Umbilical cord (tissue), 2 donors: Measurements from ENCODE around the gene PEX5L. TPM values are rescaled to one million over a fixed set of nuclear protein-coding genes. Genes with fewer than 3 reads are reported as not detected.

Experiments used
- DNase-seq: peaks from one replicate; pipeline ENCODE4 v3.0.0-alpha.2; 2015; ENCODE audit warnings: low spot score
- total RNA-seq: library from RNA; depleted of rRNA; stranded (reverse); fragments of >200 nt; gene quantifications from one replicate; pipeline ENCODE4 v1.2.3, GENCODE V29; 2014; ENCODE audit warnings: low replicate concordance; ENCODE audit not compliant: insufficient read depth

The PEX5L gene
- total RNA-seq, 1 donor from 2014 or later: 3.9 TPM

DNA sequence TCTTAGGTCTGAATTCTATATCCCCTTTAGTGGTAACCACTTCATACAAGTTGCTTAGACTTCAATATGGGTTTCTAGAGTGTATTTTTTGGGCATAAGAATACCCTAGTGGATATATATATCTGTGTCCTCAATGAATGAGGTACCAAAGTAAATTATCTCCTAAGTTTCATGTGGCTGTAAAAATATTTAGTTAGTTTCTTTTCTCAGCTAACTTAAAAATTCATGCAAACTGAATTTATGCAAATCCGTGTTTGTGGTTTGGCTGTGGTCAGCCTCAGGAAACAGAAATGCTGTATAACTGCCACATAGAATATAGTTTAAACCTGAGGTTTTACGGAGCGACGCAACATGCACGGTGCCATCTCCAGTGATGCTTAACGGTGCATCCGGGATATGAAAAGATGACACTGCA is 80.3 kb downstream of the PEX5L start:
- no peak for DNase-seq

DNA sequence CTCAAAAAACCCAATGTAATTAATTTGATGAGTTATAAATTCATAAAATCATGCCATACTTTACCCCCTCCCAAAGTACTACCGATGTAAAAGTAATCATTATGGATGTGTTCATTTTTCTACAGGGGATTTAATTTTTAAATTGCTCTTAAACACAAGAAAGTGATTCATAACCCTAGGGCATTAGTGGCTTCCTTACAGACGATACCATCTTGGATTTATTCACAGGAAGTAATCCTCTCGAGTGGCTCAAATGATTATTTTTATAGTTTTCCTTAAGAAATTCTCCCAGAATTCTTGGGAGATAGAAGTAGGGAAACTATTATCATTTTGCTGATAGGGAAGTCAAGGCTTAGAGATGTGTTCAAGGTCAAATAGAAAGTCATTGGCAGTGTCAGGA is 80.9 kb downstream of the PEX5L start:
- DNase-seq: no peak

DNA sequence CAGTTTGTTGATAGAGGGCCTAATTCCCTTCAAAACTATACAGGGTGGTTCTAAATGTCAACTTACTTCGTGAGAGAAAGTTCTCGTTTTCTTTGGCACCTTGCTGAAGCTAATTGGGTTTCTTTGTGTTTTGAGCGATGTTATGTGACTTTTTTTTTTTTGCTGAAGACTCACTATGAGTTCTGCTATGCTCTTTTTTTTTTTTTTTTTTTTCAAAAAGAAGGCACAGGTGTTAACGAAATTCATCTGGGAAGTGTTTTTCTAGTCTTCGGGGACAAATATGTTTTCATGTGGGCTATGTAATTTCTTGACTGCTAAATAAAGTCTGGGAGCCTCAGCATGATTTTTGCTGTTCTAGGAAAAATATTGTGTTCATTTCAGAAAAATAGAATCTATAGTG is 81.5 kb downstream of the PEX5L start:
- no peak for DNase-seq

DNA sequence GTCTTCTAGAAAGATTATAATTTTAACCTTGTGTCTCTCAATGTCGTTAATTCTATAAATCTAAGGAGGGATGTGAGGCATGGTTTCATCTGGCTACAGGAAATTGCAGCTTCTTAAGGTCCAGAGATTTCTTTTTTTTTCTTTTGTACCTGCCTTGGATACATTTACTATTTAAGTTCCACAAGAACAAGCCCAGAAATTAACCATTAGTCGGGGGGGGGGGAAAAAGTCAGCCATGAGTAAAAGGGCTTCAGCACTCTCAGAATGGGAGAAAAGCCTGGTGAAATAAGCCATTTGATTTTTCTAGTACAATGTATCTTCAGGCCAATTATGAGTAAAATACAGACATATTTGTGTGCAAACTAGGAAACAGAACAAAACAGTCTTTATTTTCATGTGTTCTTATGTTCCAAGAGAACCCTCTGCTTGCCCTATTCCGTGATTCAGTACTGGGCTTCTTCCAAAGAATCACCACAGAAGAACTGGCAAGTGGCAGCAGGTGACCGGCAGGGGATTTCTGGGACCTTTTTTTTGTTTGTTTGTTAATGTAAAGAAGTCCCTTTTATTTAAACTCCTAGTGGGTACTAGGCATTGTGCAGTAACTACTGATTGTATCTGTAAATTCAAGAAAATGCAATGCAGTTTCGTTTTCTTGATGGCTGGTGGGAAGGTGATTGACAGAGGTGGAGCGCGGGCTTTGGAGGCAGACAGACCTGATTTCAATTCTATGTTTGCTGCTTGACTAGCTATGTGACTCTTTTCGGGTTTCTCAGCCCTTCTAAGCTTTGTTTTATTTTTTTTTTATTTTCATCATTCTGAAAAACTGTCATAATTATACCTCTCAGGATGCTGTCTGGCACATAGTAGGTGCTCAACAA is 82.5 kb downstream of the PEX5L start:
- DNase-seq: no peak

DNA sequence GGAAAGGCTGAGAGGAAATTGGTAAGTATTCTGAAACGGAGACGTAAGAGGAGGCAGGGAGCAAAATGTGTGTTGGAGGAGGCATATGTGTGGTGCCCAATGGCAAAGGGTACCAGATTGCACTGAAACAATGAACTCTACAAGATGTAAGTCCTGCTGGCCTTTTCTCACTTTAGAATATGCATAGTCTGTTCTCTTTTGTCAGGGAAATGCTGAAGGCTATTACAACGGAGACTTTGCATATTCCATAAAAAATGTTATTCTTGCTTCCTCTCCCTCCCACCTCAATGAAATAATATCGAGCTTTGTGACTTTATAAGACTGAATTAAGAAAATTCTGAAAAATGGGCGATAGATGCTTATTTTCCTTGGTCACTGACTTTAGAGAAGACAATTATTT is 85.9 kb downstream of the PEX5L start:
- DNase-seq: no peak

DNA sequence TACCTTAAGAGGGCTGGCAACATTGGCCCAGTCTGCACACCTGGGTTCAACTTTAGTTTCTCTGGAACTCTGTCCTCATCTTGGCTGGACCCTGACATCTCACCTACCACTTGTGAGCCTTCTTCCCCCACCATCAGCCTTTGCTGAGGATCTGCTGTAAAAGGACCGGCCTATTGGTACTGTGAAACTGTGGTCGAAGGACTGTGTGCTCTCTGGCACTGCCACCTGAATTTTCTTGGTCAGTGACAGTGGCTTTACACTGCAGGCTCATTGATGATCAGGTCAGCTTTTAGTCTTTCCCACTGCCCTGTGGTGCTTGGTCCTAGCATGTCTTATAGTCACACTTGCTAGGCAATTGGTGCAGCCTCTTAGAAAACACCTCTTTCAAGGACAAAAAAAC is 86.9 kb downstream of the PEX5L start:
- DNase-seq: no peak

DNA sequence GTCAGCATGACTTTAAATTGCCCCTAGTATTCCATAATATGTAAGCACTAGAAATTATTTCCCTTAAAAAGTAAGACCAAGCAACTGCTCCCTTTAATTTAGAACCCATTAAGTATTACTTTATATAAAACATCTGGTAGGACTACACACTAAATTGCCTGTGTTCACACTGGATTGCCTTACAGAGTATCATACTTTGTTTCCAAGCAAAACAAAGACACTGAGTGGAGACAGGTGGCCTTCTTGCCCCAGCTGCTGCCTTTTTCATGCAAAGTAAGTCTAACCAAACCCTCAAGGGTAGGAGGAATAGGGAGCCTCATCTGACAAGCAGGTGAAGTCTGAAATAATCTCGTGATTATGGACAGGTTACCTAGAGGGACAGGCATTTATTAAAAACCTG is 87.3 kb downstream of the PEX5L start:
- no peak for DNase-seq

DNA sequence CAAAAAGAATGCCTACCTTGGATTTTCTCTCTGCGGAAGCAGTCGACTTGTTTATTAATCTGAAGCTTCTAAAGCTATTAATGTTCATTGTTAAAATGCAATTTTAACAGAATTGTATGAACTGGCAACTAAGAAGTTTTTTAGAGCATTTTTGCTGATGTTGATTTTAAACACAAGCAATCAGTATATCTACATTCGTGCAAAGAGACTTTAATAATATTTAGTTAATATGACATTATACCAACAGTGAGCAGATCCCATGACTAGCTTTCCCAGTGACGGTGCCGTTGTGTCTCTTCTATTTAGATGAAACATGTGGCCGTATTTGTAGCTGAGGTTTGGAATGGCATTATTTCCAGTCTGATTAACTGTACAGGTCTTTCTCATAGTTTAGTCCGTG is 88.0 kb downstream of the PEX5L start:
- DNase-seq: no peak

DNA sequence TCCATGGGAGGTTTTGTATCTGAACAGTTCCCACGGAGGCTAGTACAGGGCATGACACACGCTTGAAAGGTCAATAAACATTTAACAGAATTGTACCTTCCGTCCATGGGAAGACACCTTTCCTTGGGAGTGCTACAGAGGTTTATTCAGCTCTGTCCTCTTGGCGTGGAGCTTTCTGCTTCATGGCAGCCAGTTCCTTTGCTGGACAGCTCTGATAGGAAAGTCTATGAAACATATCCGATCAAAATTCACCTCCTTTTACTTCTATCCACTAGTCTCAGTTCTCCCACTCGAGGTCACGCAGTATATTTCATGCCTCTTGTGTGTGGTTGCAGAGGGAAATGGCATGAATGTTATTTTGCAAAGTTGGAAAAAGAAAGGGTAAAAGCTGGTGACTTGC is 91.2 kb downstream of the PEX5L start:
- DNase-seq: no peak

DNA sequence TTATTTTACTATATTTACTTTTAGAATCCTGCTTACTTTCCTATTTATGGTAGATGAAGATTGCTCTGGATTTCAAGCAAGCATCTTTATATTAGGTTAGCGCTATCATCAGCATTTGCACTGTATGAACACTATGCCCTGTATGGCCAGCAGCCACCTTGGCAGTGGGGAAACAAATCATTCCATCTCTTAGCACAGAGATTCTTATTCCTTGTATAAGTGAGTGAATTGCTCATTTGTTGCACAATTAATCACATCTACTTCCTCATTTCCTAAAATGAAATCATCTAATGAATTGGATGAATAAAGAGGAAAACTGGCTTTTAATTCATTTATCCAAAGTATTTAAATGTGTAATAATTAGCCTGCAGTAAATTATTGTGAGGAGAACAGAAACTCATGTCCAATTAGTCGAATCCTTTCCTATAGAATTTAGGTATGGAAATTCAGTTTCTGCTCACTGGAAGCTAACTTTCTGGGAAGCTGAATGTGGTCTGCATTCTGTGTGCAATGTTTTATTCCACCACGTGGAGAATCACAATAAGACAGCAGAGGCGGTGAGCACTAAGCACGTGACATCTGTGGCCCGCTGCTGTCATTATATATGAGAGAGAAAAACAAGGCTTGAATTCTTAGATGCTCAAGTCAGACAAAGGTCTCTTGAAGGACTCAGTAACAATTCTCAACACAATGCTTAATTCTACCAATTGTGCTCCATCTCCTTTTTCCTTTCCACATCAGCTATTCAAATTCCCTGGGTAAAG is 93.4 kb downstream of the PEX5L start:
- DNase-seq: no peak

DNA sequence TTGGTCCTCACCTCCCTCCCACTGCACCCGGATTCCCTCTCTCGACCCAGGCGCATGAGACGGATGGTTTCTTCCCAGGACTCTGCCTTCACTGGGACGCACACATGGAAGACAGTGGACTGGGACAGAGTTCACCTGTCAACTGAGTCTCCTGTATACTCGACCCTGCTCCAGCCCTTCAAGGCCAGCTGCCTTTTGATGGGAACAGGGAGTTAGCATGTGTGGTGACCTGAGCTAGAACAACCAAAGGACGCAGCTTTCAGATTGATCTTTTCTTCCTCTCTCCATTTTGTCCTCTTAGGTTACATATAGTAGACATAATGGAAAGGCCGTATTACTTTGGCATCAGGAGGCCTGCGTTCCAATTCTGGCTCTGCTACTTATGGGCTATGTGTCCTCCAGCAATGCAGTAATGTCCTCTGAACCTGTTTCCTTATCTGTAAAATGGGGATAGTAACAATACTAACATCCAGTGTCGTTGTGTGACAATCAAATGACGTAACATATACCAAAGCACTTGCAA is 94.1 kb downstream of the PEX5L start:
- no peak for DNase-seq

DNA sequence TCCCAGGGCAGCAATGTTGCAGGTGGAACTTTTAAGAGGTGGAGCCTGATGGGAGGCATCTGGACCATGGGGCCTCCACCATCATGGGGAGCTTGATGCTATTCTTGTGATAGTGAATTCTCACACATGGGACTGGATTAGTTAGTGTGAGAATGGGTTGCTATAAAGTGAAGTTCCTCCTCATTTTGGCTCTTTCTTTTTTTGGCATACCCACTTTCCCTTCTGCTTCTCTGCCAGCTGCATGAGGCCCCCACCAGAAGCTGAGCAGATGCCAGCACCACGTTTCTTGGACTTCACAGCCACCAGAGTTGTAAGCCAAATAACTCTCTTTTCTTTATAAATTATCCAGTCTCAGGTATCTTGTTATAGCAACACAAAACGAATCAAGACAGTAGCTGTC is 101.0 kb downstream of the PEX5L start:
- DNase-seq: no peak

DNA sequence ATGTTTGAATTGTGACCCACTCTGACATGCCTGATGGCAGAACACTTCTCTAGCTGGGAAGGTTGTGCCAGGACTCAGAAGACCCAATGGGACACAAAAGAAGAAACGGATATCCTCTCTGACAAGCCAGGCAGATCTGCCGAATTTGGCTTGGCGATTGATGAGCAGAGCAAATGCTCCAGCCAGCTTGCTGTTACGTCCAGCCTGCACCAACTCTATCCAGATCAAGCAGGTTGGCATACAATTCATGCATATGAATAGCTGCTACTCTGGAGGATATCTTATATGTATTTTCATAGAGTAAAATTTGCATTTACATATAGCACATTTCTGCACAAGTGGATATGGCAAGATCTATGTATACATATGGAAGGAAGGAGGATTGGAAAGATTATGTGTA is 102.8 kb downstream of the PEX5L start:
- DNase-seq: no peak

DNA sequence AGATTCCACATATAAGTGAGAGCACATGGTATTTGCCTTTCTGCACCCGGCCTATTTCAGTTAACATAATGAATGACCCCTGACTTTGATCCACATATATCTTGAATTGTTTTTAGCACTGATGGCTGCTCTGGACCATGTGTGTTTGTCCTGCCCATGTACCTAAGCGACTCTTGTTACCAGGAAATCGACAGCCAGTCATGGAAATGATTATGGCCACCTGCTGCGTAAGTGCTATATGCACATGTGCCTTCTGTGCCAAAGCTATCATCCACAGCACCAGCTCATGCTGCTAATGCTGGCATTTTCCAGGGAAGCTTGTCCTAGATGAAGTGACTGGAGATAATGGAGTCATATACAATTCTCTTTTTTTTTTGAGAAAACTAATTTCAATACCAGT is 103.7 kb downstream of the PEX5L start:
- DNase-seq: no peak

DNA sequence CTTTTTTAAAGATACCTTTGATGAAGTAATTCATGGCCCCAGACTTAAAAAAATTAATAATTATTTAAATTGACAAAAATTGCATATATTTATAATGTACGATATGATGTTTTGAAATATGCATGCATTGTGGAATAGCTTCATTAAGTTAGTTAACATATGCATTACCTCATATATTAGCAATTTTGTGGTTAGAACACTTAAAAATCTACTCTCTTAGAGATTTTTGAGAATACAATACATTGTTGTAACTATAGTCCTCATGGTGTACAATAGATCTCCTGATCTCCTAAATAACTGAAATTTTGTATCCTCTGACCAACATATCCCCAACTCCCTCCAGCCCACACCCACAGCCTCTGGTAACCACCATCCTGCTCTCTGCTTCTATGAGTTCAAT is 104.1 kb downstream of the PEX5L start:
- no peak for DNase-seq

DNA sequence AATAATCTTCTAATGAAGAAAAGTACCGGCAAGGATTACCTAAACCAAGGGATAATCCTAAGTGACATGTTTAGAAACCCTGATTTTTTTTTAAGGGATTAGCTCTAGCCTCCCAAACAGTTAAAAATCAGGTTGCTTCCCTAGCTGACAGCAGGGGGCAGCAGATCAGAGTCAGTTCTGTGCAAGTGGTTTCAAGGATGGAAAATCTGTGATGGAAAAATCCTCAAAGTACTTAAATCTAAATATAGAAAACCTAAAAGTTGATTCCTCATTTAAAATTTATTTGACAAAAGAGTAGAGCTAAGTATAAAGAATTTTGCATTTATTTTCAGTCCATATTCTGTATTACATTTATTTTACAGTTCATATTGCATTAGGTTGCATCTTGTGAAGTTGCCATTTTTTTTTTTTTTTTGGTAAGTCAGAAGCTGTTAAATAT is 107.6 kb downstream of the PEX5L start:
- peak; percentile 28 for DNase-seq

DNA sequence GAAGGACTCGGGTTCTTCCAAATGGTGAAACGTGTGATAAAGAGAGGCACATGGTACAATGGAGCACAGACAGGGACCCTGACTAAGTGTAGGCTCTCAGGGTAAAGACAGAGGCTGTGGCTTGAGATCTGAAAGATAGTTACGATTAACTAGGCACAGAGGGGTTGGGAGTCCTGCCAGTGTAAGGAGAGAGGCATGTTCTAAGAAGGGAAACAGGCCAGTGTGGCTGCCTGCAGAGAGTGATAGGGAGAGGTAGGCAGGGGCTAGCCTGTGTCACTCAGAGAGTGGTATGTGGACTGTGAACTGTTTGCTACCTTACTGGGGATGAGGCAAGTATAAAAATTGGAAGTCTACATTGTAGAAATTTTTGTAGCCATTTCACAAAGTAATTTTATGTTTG is 109.5 kb downstream of the PEX5L start:
- no peak for DNase-seq

DNA sequence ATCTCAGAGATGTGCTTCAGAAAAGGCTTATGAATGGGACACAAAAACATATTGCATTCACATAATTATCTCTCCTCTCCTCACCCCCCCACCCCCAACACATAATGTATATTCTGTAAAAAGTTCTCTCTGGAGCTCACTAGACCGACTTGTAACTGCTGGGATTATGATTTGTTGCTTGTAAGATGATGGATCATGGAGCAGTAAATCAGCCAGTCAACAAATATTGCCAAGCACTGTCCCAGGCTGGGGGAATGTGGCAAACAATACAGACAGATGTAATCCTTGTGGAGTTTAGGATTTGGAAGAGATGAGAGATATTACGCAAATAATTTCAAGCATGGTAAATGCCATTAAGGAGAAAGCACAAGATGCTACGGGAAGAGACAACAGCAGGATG is 114.8 kb downstream of the PEX5L start:
- no peak for DNase-seq

DNA sequence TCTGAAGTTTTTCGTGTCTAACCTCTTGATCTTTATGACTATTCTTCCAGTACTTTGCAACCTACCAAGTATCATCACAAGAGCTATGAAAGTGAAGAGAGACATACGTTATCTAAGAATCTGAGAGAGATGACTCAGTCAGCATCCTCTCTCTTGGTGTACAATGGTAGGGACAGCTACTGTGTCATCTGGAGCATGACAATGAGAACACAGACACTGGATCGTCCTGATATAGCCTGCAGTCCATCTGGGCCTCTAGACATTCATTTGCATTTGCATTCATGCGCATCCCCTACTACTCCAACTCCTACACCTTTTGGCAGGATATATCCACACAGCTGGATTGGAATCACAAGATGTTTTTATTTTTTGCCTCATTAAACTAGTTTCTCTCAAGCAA is 115.2 kb downstream of the PEX5L start:
- no peak for DNase-seq

DNA sequence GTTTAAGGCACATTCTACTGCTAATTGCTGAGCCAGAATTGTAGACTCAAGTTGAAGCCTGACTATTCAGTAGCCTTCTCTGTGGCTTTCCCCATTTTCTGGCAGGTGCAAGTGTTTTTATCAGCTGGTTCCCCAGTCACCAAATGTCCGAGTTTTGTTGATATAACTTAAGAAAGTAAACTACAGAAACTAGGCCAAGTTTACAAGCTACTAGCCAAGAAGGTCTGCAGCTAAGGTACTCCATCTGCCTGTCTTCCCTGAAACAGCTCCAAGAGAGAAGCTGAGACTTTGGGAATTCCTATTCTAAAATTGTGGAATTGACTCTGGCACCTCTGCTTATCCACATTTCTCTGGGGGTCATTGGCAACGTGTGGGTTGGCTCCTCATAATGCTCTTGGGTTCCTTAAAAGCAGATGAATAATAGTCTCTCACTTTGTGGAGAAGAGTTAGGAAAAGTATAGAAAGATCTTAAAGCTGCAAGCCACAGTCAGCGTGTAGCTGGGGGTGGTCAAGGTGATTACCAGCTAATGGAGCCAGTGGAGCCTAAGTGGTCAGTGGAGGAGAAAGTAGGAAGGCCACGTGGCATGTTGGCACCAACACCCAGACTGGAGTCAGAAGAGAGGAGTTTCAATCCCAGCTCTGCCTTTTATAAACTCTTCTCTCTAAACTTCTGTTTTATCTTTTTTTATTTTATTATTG is 128.8 kb downstream of the PEX5L start:
- no peak for DNase-seq

DNA sequence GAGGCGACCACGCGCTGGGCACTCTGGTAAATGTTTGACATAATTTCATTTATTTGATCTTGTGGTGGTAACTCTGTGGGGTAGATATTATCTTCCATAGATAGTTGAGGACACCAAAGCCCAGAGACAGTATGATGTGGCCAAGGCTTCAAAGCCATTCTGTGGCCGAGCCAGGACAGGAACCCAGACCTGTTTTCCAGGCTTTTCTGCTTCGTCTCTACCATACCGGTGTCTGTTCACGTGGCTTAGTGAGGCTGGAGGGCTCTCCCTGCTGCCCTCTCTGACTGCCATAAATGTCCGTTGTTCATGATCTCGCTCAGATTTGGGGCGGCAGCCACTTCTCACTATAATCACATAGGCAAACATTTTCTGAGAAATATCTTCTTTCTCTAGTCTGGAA is 134.7 kb downstream of the PEX5L start:
- DNase-seq: no peak

DNA sequence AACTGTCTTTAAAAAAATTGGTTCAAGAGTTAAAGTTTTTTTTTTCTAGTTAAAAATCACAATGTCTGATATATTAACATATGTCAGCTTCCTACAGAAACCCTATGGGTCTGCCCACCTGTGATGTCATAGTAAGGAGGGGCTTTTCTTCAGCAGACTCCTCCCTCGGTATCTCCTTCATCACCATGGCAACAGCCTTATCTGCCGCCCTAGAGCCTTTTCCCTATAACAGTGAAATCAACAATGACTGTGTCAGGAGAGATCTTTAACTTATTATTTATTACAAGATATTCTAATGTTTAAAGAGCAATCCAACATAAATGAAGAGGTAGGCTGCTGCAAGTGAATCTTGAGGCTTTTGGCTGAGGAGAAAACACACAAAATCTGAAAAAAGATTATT is 138.7 kb downstream of the PEX5L start:
- peak; percentile 20 for DNase-seq
